ENCODE results near the gene CDK15.

- TF ChIP-seq, protein P1, sequence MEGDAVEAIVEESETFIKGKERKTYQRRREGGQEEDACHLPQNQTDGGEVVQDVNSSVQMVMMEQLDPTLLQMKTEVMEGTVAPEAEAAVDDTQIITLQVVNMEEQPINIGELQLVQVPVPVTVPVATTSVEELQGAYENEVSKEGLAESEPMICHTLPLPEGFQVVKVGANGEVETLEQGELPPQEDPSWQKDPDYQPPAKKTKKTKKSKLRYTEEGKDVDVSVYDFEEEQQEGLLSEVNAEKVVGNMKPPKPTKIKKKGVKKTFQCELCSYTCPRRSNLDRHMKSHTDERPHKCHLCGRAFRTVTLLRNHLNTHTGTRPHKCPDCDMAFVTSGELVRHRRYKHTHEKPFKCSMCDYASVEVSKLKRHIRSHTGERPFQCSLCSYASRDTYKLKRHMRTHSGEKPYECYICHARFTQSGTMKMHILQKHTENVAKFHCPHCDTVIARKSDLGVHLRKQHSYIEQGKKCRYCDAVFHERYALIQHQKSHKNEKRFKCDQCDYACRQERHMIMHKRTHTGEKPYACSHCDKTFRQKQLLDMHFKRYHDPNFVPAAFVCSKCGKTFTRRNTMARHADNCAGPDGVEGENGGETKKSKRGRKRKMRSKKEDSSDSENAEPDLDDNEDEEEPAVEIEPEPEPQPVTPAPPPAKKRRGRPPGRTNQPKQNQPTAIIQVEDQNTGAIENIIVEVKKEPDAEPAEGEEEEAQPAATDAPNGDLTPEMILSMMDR (IDR thresholded peaks at IDR 0.05) = no peak
- TF ChIP-seq POLR2A (IDR thresholded peaks at IDR 0.05) = no peak
Measured at GRCh38 chr2:201939453-201939941, 133.2 kb downstream of the CDK15 start.

Data from right lobe of liver (tissue), 4 donors.